Left ventricle myocardium superior (tissue), 1 donor: Measurements from ENCODE around the gene KLHDC8B. TPM values are rescaled to one million over a fixed set of nuclear protein-coding genes. Genes with fewer than 3 reads are reported as not detected.
"Not testable (repeated sequence)": the region's sequence is repeated elsewhere in the genome, so short reads cannot be mapped to it uniquely, and the experiment has no call there.

Source experiments
- ATAC-seq: fragments of 200-7000 bp; cut with Tn5 transposase; one replicate; pipeline ENCODE4 v1.9.1; 2020; ENCODE audit warnings: mild to moderate bottlenecking, moderate library complexity
- DNase-seq: peaks from one replicate; pipeline ENCODE4 v3.0.0-alpha.2; 2020
- intact Hi-C: fragments of 100-400 bp; cut with micrococcal nuclease; formaldehyde crosslinking; loops from one replicate; pipeline ENCODE4 v1.11.0; 2022
- total RNA-seq: library from RNA; stranded (reverse); fragmentation: NEBNext Ultra II Directional; extraction: Animal tissue kit (Norgen Biotek cat#: 25700); gene quantifications from one replicate; pipeline ENCODE4 v1.2.1, GENCODE V29; 2021
- donor health status: DM: no; HTN: yes; CAD: no; lungs with severe emphysema.

Gene KLHDC8B
- total RNA-seq, 1 donor from 2014 or later, result 95.1 TPM

DNA sequence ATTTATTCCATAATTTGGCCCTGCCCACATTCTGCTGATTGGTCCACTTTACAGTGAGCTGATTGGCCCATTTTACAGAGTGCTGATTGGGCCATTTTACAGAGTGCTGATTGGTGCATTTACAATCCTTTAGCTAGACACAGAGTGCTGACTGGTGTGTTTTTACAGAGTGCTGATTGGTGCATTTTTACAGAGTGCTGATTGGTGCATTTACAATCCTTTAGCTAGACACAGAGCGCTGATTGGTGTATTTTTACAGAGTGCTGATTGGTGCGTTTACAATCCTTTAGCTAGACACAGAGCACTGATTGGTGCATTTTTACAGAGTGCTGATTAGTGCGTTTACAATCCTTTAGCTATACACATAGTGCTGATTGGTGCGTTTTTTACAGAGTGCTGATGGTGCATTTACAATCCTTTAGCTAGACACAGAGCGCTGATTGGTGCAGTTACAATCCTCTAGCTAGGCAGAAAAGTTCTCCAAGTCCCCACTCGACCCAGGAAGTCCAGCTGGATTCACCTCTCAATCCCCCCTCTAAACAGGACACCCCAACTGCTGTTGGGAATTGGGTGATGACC is 49.7 kb downstream of the KLHDC8B start:
- DNase-seq, intact Hi-C loops, ATAC-seq: not testable (repeated sequence)

DNA sequence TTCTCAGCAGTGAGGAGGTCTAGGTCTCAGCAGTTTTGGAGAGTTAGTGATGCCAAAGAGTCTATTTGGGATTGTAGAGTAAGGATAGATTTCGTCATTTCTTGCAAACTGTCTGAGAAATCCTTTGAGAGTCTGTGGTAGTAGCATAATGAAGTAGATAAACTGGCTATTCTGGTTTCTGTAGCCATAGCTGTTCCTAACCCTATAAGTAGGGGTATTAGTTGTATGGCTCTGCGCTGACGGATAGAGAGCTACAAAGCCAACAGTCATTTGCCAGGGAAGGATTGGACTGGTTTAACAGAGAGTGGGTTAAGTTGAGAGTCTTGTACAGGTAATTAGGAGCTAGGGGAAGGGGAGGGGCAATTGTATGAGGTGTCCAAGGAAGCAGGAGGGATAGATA is 50.6 kb downstream of the KLHDC8B start:
- DNase-seq (no peak), ATAC-seq (no peak)
- intact Hi-C loops, result no loop called here

Other genes starting within 250 kb of the KLHDC8B start
- gene P4HTM, start 181.4 kb upstream of the KLHDC8B start, total RNA-seq, result 27.6 TPM
- gene WDR6, start 164.2 kb upstream of the KLHDC8B start, total RNA-seq, result 86.9 TPM
- 10.7 TPM for gene DALRD3, start 153.0 kb upstream of the KLHDC8B start, total RNA-seq
- 168 TPM for gene NDUFAF3, start 149.5 kb upstream of the KLHDC8B start, total RNA-seq
- gene IMPDH2, start 142.2 kb upstream of the KLHDC8B start, total RNA-seq, result 59.6 TPM
- 61.9 TPM for gene QRICH1, start 77.5 kb upstream of the KLHDC8B start, total RNA-seq
- 227 TPM for gene QARS1, start 66.8 kb upstream of the KLHDC8B start, total RNA-seq
- gene USP19, start 50.8 kb upstream of the KLHDC8B start, total RNA-seq, result 64.6 TPM
- gene LAMB2, start 38.5 kb upstream of the KLHDC8B start, total RNA-seq, result 798 TPM
- 10.2 TPM for gene CCDC71, start 5.3 kb upstream of the KLHDC8B start, total RNA-seq
- 3.0 TPM for gene C3orf62, start 105.6 kb downstream of the KLHDC8B start, total RNA-seq
- 37.3 TPM for gene USP4, start 168.5 kb downstream of the KLHDC8B start, total RNA-seq
- 113 TPM for gene GPX1, start 186.8 kb downstream of the KLHDC8B start, total RNA-seq
- gene RHOA, start 240.4 kb downstream of the KLHDC8B start, total RNA-seq, result 266 TPM
- gene TCTA, start 240.8 kb downstream of the KLHDC8B start, total RNA-seq, result 14.9 TPM